SK-N-SH (cell line): ENCODE measurements around the gene PTH2.

ENCODE experiments used
- CHD2 ChIP-seq: fragments of 150-350 bp; IDR thresholded peaks from 2 replicates; pipeline ENCODE4 v1.6.1; 2018; ENCODE audit warnings: low read length; ENCODE audit not compliant: partially characterized antibody
- CTCF ChIP-seq: fragments of 200-600 bp; sonication (generic); IDR thresholded peaks from 2 replicates; pipeline ENCODE4 v1.6.1; 2017; ENCODE audit warnings: antibody characterized with exemption, mild to moderate bottlenecking, moderate library complexity
- EP300 ChIP-seq, 2 experiments: IDR thresholded peaks; 2 replicates each; pipeline versions ENCODE4 v1.4.0 to v1.6.1; 2012; ENCODE audit warnings: borderline replicate concordance in 1 of 2, low read depth in 1 of 2, low read length in 1 of 2
- IRF3 ChIP-seq: fragments of 150-350 bp; IDR thresholded peaks from 2 replicates; pipeline ENCODE4 v1.6.1; 2016; ENCODE audit warnings: mild to moderate bottlenecking, low read depth, low read length
- JUND ChIP-seq: IDR thresholded peaks from 2 replicates; pipeline ENCODE4 v1.4.0; 2012
- MAX ChIP-seq: IDR thresholded peaks from 2 replicates; pipeline ENCODE4 v1.4.0; 2012; ENCODE audit warnings: low read depth
- MXI1 ChIP-seq: IDR thresholded peaks from 2 replicates; pipeline ENCODE4 v1.6.1; 2012; ENCODE audit warnings: mild to moderate bottlenecking, low read depth, low read length, improper control_type of control experiment
- POLR2AphosphoS5 ChIP-seq: IDR thresholded peaks from 2 replicates; pipeline ENCODE4 v1.6.1; 2012; ENCODE audit warnings: low read depth, low read length
- RAD21 ChIP-seq: IDR thresholded peaks from 2 replicates; pipeline ENCODE4 v1.6.1; 2012; ENCODE audit warnings: mild to moderate bottlenecking, low read length
- RFX5 ChIP-seq: IDR thresholded peaks from 2 replicates; pipeline ENCODE4 v1.6.1; 2012; ENCODE audit warnings: mild to moderate bottlenecking, improper control_type of control experiment, low read length
- RXRA ChIP-seq: IDR thresholded peaks from 2 replicates; pipeline ENCODE4 v1.4.0; 2012; ENCODE audit warnings: low read depth, mild to moderate bottlenecking, borderline replicate concordance
- SMC3 ChIP-seq: IDR thresholded peaks from 2 replicates; pipeline ENCODE4 v1.6.1; 2012; ENCODE audit warnings: low read depth, low read length, improper control_type of control experiment
- TAF1 ChIP-seq: IDR thresholded peaks from 2 replicates; pipeline ENCODE4 v1.6.1; 2012; ENCODE audit warnings: low read depth, mild to moderate bottlenecking, low read length, moderate library complexity, borderline replicate concordance
- ZBTB33 ChIP-seq: IDR thresholded peaks from 2 replicates; pipeline ENCODE4 v1.4.0; 2012; ENCODE audit warnings: low read depth, borderline replicate concordance

- TF ChIP-seq CTCF: no peak
- no peak for TF ChIP-seq RXRA
- TF ChIP-seq TAF1: no peak
- no peak for TF ChIP-seq POLR2AphosphoS5
- no peak for TF ChIP-seq EP300 (IDR thresholded peaks at IDR 0.05; ENCODE audit: borderline replicate concordance in 1 of 2, low read depth in 1 of 2, low read length in 1 of 2)
- TF ChIP-seq MAX: no peak
- no peak for TF ChIP-seq CHD2
- TF ChIP-seq RAD21: no peak
- TF ChIP-seq SMC3: no peak
- peak; percentile 5; the same call in 1 of the 2 replicates for TF ChIP-seq RFX5
- no peak for TF ChIP-seq MXI1
- no peak for TF ChIP-seq JUND
- no peak for TF ChIP-seq ZBTB33
- no peak for TF ChIP-seq IRF3
Observed at GRCh38 chr19:49453757-49454240, 30.6 kb upstream of the PTH2 start.
